Measurements from ENCODE around the gene NGEF. TPM values are rescaled to one million over a fixed set of nuclear protein-coding genes. Genes with fewer than 3 reads are reported as not detected.

NGEF gene
- total and polyA plus RNA-seq, 7 donors, result 0.13 to 0.51 (median 0.25) TPM; not detected in 1

DNA sequence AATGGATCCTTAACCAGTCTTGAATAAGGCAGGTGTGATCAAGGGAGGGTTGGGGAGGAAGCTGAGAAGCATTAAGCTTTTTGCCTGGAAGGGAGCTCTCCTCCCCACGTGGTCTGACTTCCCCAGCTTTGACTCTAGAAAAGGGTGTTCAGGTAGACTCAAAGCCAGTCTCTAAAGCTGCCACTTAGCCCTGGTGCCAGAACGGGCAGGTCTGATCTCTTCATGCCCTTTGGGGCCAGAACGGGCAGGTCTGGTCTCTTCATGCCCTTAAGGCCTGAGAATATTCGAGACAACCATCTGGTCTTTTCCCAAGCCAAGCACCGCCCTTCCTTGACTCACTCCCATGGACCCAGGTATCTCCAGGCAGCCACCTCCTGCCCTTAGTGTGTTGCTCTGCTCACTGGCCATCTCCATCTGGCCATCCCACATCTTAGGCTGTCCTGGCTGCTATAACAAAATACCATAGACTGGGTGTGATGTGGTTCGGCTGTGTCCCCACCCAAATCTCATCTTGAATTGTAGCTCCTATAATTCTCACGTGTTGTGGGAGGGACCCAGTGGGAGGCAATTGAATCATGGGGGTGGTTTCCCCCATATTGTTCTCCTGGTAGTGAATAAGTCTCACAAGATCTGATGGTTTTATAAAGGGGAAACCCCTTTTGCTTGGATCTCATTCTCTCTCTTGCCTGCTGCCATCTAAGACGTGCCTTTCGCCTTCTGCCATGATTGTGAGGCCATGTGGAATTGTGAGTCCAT, 83.6 kb downstream of the NGEF start:
- Histone ChIP-seq H3K4me3 (no peak overlapping the region), H3K27ac (no peak overlapping the region), H3K9me3 (no peaks in the 10 kb centered on the region), H3K4me1 (no peaks in the 10 kb centered on the region), H3K36me3 (ENCODE audit: insufficient read depth in 1 of 2, low read depth in 1 of 2) (no peaks in the 10 kb centered on the region), H3K27me3 (ENCODE audit: insufficient read depth in 3 of 3, low read length in 2 of 3) (peaks cover 2 to 54% (median 14%) of the 10 kb centered on the region in 3 donors)
- ATAC-seq (no peak), DNase-seq (no peak)
- TF ChIP-seq, protein P1, sequence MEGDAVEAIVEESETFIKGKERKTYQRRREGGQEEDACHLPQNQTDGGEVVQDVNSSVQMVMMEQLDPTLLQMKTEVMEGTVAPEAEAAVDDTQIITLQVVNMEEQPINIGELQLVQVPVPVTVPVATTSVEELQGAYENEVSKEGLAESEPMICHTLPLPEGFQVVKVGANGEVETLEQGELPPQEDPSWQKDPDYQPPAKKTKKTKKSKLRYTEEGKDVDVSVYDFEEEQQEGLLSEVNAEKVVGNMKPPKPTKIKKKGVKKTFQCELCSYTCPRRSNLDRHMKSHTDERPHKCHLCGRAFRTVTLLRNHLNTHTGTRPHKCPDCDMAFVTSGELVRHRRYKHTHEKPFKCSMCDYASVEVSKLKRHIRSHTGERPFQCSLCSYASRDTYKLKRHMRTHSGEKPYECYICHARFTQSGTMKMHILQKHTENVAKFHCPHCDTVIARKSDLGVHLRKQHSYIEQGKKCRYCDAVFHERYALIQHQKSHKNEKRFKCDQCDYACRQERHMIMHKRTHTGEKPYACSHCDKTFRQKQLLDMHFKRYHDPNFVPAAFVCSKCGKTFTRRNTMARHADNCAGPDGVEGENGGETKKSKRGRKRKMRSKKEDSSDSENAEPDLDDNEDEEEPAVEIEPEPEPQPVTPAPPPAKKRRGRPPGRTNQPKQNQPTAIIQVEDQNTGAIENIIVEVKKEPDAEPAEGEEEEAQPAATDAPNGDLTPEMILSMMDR (IDR thresholded peaks at IDR 0.05), result no peak
- intact Hi-C loops (cut with DNase I), result no loop called here
- WGBS, 3 donors, result 72 to 78% (median 73%) methylated on average over 9 of the region's 9 CpGs

DNA sequence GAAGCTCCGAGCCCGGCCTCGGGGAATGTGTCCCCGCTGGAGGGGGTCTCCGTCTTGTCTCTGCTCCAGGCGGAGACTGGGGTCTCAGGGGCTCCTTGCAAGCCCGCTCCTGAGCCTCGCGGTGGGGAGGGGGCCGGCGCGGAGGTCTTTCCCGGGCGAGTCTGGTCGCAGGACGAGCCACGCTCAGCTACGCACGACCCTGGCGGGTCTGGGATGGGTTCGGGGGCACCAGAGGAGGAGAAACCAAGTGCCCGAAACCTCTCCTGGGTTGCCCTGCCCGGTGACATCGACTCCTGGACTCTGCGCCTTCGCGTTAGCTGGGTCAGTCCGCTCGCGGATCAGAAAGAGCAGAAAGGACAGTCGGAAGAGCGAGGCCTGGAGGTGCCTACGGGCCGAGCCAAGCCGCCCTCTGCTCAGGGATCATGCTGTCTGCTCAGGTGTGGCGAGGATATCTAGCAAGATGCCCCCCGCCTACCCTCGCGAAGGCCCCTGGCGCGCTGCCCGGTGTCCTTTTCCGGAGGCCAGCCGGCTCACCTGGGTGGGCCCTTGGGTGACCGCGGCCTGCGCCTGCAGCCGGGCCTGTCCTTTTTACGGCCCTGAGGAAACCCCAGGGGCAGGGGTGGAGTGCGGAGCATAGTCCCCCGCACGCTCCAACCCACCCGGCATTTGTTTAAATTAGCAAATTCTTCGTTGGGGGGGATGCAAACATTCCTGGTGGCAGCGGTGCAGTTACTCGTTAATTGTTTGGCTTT, 84.3 kb downstream of the NGEF start:
- no peak for DNase-seq
- intact Hi-C loops (cut with DNase I), result no loop called here
- Histone ChIP-seq H3K36me3 (ENCODE audit: insufficient read depth in 1 of 2, low read depth in 1 of 2) (no peaks in the 10 kb centered on the region), H3K27me3 (ENCODE audit: insufficient read depth in 3 of 3, low read length in 2 of 3) (peaks cover 2 to 62% (median 14%) of the 10 kb centered on the region in 3 donors), H3K4me3 (peak overlapping the region; percentile 45), H3K27ac (no peak overlapping the region), H3K4me1 (no peaks in the 10 kb centered on the region), H3K9me3 (no peaks in the 10 kb centered on the region)
- TF ChIP-seq, protein P1 (IDR thresholded peaks at IDR 0.05), result no peak
- 21 to 25% (median 21%) methylated on average over 49 to 56 of the region's 56 CpGs for WGBS, 3 donors
- no peak for ATAC-seq

DNA sequence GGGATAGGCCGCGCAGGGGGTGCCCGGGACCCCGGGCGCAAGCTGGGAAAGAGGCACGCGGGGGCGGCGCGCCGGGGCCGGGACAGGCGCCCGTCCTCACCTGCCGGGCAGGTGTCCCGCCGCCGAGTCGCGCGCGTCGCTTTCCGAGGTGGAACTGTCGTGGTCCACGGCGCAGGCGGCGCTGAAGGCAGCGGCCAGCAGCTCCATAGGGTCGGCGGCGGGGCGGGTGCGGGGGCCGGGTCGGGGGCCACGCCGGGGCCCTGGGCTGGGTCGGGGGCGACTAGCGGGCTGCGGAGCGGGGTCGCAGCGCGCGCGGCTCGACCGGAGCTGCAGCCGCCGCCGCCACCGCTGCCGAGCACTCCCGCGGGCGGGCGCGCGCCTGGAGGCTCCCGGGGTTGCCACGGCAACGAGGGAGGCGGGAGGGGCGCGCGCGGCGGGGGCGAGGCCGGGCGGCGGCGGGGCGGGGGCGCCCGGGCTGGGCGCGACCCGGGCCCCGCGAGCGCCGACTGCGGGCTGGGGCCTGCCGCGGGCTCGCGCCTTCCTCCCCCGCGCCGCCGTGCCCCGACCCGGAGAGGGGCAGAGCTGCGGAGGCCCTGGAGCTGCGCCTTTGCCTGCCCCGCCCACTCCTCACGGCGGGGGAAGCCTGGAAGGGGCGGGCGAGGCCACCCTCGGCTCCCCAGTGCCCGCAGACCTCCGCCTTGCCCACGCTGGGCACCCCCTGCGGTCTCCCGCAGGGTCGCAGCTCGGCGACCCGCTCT, 85.1 kb downstream of the NGEF start:
- peak overlapping the region; percentile 53 for H3K4me3 ChIP-seq
- H3K4me1 ChIP-seq, result no peaks in the 10 kb centered on the region
- WGBS, 3 donors, result 0 to 2% (median 2%) methylated on average over 39 to 113 of the region's 114 CpGs
- intact Hi-C loops (cut with DNase I), result no loop called here
- TF ChIP-seq, protein P1 (IDR thresholded peaks at IDR 0.05), result no peak
- peaks cover 2 to 65% (median 14%) of the 10 kb centered on the region in 3 donors for H3K27me3 ChIP-seq (ENCODE audit: insufficient read depth in 3 of 3, low read length in 2 of 3)
- no peak overlapping the region for H3K27ac ChIP-seq
- no peaks in the 10 kb centered on the region for H3K9me3 ChIP-seq
- ATAC-seq, result no peak
- DNase-seq, result no peak
- H3K36me3 ChIP-seq (ENCODE audit: insufficient read depth in 1 of 2, low read depth in 1 of 2), result no peaks in the 10 kb centered on the region

- peak; percentile 26 to 65 (median 48) for ATAC-seq
- Histone ChIP-seq H3K9me3 (no peaks in the 10 kb centered on the region), H3K4me3 (peak overlapping the region; percentile 53), H3K36me3 (ENCODE audit: insufficient read depth in 1 of 2, low read depth in 1 of 2) (no peaks in the 10 kb centered on the region), H3K4me1 (no peaks in the 10 kb centered on the region), H3K27me3 (ENCODE audit: insufficient read depth in 3 of 3, low read length in 2 of 3) (peaks cover 2 to 65% (median 14%) of the 10 kb centered on the region in 3 donors), H3K27ac (no peak overlapping the region)
- DNase-seq, result peak; percentile 27 to 47
- intact Hi-C loops (cut with DNase I), result no loop called here
- TF ChIP-seq, protein P1 (IDR thresholded peaks at IDR 0.05), result no peak
- 1 to 2% (median 1%) methylated on average over 53 to 76 of the region's 76 CpGs for WGBS, 3 donors
Measured at GRCh38 chr2:232927032-232927792, 85.8 kb downstream of the NGEF start.

All from psoas muscle (tissue), 8 donors.